ENCODE results near the gene SRP19.

Gene SRP19

DNA sequence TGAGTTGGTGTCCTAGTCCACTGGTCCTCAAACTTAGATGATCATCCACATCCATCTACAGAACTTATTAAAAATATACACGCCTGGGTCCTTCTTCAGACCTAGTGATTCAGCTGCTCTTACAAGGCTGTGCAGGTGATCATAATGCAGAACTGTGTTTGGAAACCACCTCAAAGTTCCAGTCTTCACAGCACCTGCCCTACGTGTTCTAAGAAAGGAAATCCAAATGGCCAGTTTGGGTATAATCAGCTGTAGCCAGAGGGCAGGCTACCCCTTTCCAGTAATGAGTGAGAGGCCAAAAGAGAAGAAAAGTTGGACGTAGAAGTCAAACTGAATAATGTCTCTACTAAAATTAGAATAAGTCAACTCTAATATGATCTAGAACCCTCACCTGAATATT is 45.5 kb downstream of the SRP19 start:
- TF ChIP-seq, protein P1, sequence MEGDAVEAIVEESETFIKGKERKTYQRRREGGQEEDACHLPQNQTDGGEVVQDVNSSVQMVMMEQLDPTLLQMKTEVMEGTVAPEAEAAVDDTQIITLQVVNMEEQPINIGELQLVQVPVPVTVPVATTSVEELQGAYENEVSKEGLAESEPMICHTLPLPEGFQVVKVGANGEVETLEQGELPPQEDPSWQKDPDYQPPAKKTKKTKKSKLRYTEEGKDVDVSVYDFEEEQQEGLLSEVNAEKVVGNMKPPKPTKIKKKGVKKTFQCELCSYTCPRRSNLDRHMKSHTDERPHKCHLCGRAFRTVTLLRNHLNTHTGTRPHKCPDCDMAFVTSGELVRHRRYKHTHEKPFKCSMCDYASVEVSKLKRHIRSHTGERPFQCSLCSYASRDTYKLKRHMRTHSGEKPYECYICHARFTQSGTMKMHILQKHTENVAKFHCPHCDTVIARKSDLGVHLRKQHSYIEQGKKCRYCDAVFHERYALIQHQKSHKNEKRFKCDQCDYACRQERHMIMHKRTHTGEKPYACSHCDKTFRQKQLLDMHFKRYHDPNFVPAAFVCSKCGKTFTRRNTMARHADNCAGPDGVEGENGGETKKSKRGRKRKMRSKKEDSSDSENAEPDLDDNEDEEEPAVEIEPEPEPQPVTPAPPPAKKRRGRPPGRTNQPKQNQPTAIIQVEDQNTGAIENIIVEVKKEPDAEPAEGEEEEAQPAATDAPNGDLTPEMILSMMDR (conservative IDR thresholded peaks at IDR 0.05; ENCODE audit: low read depth, low read length): no peak
- no peak overlapping the region for H3K4me3 ChIP-seq (ENCODE audit: low read depth, low read length)
- no peak for DNase-seq (ENCODE audit: low read depth)

DNA sequence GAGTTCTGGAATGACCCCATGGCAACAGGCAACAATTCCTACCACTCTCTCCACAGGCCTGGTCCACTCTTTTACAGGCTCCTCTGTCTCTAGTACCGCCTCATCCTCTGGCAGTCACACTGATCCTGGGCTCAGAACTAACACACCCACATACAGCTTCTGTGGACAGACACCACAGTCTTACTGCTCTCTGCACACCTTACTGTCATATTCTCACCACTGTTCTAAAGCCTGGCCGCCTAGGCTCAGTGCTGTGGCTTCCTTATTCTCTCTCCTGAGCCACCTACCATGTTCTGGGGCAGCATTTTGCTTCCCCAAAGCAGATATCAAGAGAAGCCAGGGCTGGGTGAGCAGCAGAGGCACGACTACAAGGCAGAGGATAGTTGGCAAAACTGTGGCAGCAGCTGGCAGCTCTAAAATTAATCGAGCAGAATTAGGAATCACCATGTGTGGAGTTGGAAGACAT is 46.1 kb downstream of the SRP19 start:
- no peak for DNase-seq (ENCODE audit: low read depth)
- TF ChIP-seq, protein P1 (conservative IDR thresholded peaks at IDR 0.05; ENCODE audit: low read depth, low read length): no peak
- no peak overlapping the region for H3K4me3 ChIP-seq (ENCODE audit: low read depth, low read length)

- no peak for DNase-seq (ENCODE audit: low read depth)
- no peak overlapping the region for H3K4me3 ChIP-seq (ENCODE audit: low read depth, low read length)
- TF ChIP-seq, protein P1 (conservative IDR thresholded peaks at IDR 0.05; ENCODE audit: low read depth, low read length): no peak
These were observed 47.8 kb downstream of the SRP19 start for GRCh38 chr5:112908854-112909253.

- no peak overlapping the region for H3K4me3 ChIP-seq (ENCODE audit: low read depth, low read length)
- no peak for DNase-seq (ENCODE audit: low read depth)
- TF ChIP-seq, protein P1 (conservative IDR thresholded peaks at IDR 0.05; ENCODE audit: low read depth, low read length): no peak
These were observed 49.4 kb downstream of the SRP19 start for GRCh38 chr5:112910529-112910928.

DNA sequence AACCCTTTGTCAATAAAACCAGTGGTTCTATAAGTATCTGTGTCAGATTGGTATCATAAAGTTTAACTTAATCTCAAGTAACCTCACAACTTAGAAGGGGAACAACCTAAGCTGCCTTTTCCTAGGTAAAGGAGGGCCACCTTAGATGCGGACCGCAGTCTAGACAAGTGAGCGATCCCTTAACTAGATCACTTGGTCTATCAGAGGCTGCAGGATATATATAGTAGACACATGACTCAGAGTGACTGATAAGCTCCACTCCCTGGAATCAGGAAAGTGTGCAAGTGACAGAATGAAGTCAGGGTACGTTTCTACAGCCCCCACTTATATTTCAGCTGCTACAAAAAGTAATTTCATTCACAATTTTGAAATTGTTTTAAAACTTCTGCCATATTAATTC is 53.5 kb downstream of the SRP19 start:
- no peak overlapping the region for H3K4me3 ChIP-seq (ENCODE audit: low read depth, low read length)
- peak; percentile 31 for DNase-seq (ENCODE audit: low read depth)
- TF ChIP-seq, protein P1 (conservative IDR thresholded peaks at IDR 0.05; ENCODE audit: low read depth, low read length): no peak

GRCh38 chr5:112915831-112916230 is 54.7 kb downstream of the SRP19 start:
- DNase-seq (ENCODE audit: low read depth): no peak
- TF ChIP-seq, protein P1 (conservative IDR thresholded peaks at IDR 0.05; ENCODE audit: low read depth, low read length): no peak
- no peak overlapping the region for H3K4me3 ChIP-seq (ENCODE audit: low read depth, low read length)

- H3K4me3 ChIP-seq (ENCODE audit: low read depth, low read length): no peak overlapping the region
- no peak for DNase-seq (ENCODE audit: low read depth)
- TF ChIP-seq, protein P1 (conservative IDR thresholded peaks at IDR 0.05; ENCODE audit: low read depth, low read length): peak; percentile 25
These were observed 56.4 kb downstream of the SRP19 start for GRCh38 chr5:112917453-112917995.

All from choroid plexus epithelial cell (primary cell).